Fibroblast of villous mesenchyme (primary cell): Measurements from ENCODE around the gene ZNF770. TPM values are rescaled to one million over a fixed set of nuclear protein-coding genes. Genes with fewer than 3 reads are reported as not detected.

ENCODE experiments used
- DNase-seq: peaks from one replicate; pipeline ENCODE4 v3.0.0-alpha.2; 2010; ENCODE audit warnings: low read depth
- H3K4me3 ChIP-seq: 2 replicates; pipeline ENCODE4 v1.5.1; 2011; ENCODE audit warnings: low read depth, mild to moderate bottlenecking, low read length
- total RNA-seq: library from RNA; depleted of rRNA; stranded (reverse); fragments of >200 nt; gene quantifications from 2 replicates; pipeline ENCODE4 v1.2.3, GENCODE V29; 2012
- TF ChIP-seq, protein P1 (sequence below): IDR thresholded peaks from 2 replicates; pipeline ENCODE4 v1.5.1; 2012; ENCODE audit warnings: low read depth, mild to moderate bottlenecking, low read length; ENCODE audit not compliant: insufficient read depth

ZNF770 gene, protein sequence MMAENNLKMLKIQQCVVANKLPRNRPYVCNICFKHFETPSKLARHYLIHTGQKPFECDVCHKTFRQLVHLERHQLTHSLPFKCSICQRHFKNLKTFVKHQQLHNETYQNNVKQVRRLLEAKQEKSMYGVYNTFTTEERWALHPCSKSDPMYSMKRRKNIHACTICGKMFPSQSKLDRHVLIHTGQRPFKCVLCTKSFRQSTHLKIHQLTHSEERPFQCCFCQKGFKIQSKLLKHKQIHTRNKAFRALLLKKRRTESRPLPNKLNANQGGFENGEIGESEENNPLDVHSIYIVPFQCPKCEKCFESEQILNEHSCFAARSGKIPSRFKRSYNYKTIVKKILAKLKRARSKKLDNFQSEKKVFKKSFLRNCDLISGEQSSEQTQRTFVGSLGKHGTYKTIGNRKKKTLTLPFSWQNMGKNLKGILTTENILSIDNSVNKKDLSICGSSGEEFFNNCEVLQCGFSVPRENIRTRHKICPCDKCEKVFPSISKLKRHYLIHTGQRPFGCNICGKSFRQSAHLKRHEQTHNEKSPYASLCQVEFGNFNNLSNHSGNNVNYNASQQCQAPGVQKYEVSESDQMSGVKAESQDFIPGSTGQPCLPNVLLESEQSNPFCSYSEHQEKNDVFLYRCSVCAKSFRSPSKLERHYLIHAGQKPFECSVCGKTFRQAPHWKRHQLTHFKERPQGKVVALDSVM
- total RNA-seq = 24.5 and 44.0 TPM in 2 replicates

DNA sequence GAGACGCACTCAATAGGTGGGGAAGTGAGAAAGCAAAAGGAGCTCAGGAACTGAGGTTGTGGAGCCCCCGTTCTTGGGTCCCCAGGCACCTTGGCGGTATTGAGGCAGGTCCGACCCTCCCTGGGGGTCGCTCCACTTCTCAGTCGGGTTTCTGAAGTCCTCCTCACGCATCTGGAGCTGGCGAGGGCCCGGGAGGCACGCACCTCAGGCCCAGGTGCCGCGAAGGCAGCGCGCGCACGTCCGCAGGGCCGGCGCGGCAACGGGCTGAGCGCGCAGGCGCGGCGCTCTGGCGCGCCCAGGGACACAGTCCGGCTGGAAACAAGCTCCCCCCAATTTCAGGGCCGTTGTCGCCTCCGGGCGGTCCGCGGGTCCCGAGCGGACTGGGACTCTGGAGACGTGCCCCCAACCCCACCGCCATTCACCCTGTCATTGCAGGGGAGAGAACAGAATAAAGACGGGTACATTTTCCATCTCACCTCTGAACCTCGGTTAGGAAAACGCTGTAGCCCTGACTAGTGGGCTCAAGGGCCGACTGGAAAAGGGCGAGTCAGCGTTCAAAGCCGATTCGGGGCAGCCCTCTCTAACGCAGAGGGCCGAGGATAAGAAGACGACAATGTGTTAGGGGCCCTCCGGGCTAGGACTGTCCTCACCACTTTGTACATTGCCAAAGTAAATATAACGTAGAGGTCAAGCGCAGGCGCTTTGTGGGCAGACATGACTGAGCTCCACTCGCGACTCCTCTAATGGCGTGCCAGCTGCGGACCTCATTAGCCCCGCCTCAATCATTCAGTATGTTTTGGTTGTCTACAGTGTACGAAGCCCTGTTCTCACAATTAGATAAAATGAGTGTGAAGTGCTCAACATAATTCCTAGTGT is at the start of gene ZNF770:
ZNF770 (minus strand) TSS at position 261 of the 876 bp plus-strand sequence. CDS start 4,853 bp downstream, outside the sequence.
- peak within 1 kb of the TSS; percentile 73 for H3K4me3 ChIP-seq
- DNase-seq = peak; percentile 77
- TF ChIP-seq, protein P1, sequence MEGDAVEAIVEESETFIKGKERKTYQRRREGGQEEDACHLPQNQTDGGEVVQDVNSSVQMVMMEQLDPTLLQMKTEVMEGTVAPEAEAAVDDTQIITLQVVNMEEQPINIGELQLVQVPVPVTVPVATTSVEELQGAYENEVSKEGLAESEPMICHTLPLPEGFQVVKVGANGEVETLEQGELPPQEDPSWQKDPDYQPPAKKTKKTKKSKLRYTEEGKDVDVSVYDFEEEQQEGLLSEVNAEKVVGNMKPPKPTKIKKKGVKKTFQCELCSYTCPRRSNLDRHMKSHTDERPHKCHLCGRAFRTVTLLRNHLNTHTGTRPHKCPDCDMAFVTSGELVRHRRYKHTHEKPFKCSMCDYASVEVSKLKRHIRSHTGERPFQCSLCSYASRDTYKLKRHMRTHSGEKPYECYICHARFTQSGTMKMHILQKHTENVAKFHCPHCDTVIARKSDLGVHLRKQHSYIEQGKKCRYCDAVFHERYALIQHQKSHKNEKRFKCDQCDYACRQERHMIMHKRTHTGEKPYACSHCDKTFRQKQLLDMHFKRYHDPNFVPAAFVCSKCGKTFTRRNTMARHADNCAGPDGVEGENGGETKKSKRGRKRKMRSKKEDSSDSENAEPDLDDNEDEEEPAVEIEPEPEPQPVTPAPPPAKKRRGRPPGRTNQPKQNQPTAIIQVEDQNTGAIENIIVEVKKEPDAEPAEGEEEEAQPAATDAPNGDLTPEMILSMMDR = no peak

DNA sequence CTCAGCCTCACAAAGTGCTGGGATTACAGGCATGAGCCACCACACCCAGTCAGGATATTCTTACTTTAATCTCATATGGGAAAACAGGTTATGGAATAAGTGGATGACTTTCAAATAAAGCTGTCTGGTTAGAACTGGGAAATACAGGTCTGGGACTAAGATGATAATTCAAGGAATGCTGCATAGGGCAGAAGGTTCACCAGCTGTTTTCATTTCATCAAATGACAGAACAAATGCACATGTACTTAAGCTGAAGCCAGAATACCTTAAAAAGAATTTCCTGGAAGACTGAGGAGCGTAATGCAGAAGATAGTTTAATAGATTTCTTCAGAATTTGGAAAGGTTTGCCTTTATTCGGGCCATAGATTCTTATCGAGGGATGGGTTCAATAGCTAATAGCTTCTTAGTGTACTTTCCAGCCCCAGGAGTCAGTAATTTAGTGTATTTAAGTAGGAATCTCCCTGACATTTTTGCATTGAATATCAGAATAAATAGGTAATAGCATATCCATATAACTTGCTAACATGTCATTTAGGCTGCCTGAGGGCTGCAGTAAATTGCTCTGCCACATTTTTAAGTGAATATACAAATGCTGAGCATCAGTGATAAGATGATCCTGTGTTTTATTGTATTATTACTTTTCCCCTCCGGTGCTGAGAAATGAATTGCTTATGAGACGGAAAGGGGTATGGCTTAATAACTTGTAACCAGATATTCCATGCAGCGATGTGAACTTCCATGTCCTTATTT is 40.3 kb upstream of the ZNF770 start:
- H3K4me3 ChIP-seq = no peak overlapping the region
- DNase-seq = no peak
- TF ChIP-seq, protein P1 = no peak

DNA sequence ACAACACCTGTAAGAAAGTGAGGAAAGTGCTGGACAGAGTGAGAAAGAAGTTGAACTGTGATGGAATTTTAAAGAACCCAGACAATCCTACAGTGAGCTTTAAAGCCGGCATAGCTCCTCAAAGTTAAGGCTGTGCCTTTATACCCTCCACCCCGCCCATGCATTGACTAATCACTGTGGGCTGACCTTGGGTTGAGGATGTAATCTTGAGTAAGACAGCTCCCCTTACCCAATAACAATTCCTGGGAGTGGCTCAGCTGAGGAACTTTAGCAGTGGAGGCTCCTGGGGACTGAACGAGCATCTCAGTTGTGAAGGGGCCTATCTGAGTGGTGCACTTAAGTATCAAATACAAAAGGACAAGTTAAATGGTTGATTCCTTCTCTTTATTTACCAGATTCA is 35.7 kb upstream of the ZNF770 start:
- DNase-seq = peak; percentile 58
- TF ChIP-seq, protein P1 = no peak

DNA sequence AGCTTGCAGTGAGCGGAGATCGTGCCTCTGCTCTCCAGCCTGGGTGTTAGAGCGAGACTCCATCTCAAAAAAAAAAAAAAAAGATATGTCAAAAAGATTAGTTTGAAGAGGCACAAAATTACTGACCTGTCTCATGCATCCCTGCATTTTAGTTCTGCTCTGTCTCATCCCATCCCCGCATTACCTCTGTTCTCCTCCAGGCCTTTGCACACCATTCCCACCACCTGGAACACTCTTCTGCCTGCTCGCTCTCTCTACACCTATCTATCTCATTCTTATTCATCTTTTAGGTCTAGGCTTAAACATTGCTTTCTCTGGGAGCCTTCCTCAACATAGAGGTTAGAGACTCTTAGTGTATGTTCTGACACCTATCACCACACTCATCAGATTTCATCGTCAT is 32.9 kb upstream of the ZNF770 start:
- no peak for DNase-seq
- no peak overlapping the region for H3K4me3 ChIP-seq
- TF ChIP-seq, protein P1 = no peak

More for the DNA sequence above, 35.7 kb upstream of the ZNF770 start:
- no peak overlapping the region for H3K4me3 ChIP-seq

DNA sequence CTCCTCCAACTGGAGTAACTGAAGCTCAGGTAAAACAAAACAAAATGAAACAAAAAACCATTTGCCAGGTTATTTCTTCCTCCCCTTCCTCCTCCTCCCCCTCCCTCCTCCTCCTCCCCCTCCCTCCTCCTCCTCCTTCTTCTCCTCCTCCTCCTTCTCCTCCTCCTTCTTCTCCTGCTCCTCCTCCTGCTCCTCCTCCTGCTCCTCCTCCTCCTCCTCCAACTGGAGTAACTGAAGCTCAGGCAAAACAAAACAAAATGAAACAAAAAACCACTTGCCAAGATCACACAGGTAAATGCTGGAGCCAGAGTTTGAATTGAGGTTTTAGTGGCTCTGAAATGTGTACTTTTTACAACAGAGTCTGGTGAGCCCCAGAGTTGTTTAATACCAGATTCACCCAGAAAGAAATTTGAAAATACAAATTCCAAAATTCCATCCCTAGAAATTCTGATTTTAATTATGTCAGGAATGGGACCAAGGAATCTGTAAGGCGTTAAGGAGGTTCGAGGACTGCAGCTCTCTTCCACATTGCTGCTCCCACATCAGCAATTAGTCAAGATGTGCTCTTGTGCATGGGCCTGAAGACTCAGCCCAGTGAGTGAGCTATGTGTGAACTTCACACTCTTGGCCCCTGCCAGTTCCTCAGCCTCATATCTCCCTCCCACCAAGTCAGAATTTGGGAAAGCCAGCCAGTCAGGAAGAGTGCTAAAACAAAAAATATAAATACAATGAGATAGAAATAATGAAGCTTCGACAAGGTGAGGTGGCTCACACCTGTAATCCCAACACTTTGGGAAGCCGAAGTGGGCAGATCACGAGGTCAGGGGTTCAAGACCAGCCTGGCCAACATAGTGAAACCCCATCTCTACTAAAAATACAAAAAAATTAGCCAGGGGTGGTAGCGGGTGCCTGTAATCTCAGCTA is 31.6 kb upstream of the ZNF770 start:
- no peak overlapping the region for H3K4me3 ChIP-seq
- peak; percentile 37 for DNase-seq
- TF ChIP-seq, protein P1 = no peak
